Gastroesophageal sphincter (tissue), 4 donors: ENCODE results near the gene CSNK2A2. TPM values are rescaled to one million over a fixed set of nuclear protein-coding genes. Genes with fewer than 3 reads are reported as not detected.

Experiments used
- ATAC-seq: fragments of 150-250 bp; one replicate; pipeline ENCODE4 v1.9.1; 2016; ENCODE audit warnings: mild to moderate bottlenecking, moderate library complexity
- H3K27ac ChIP-seq, 4 donors: fragments of 200-600 bp; sonication (generic) in 3 of 4; 1 replicate in 3 of 4; 2 replicates in 1 of 4; pipeline ENCODE4 v1.5.1; 2016 to 2019
- H3K27me3 ChIP-seq: fragments of 200-600 bp; sonication (generic); one replicate; pipeline ENCODE4 v1.5.1; 2019
- H3K36me3 ChIP-seq, 2 donors: fragments of 200-600 bp; sonication (generic); one replicate each; pipeline ENCODE4 v1.5.1; 2019; ENCODE audit warnings: control low read depth in 1 of 2
- H3K4me1 ChIP-seq, 3 donors: fragments of 200-600 bp; sonication (generic); 1 replicate in 2 of 3; 2 replicates in 1 of 3; pipeline ENCODE4 v1.5.1; 2016 to 2019; ENCODE audit warnings: control low read depth in 2 of 3
- H3K4me3 ChIP-seq, 2 donors: fragments of 200-600 bp; sonication (generic); one replicate each; pipeline ENCODE4 v1.5.1; 2019; ENCODE audit warnings: mild to moderate bottlenecking in 1 of 2, moderate library complexity in 1 of 2
- H3K9me3 ChIP-seq, 3 donors: fragments of 200-600 bp; sonication (generic); one replicate each; pipeline ENCODE4 v1.5.1; 2017 to 2019; ENCODE audit warnings: control low read depth in 2 of 3
- EP300 ChIP-seq: sonication (generic); formaldehyde crosslinking; IDR thresholded peaks from one replicate; pipeline ENCODE4 v1.6.1; 2017; ENCODE audit warnings: antibody characterized with exemption, mild to moderate bottlenecking
- POLR2A ChIP-seq, 2 donors: fragments of 450-650 bp; IDR thresholded peaks; one replicate each; pipeline ENCODE4 v1.6.1; 2017; ENCODE audit warnings: antibody characterized with exemption in 2 of 2, mild to moderate bottlenecking in 2 of 2, moderate library complexity in 1 of 2
- POLR2AphosphoS5 ChIP-seq: sonication (generic); formaldehyde crosslinking; IDR thresholded peaks from one replicate; pipeline ENCODE4 v1.6.1; 2017; ENCODE audit warnings: antibody characterized with exemption
- WGBS, 2 donors: methylation state at CpG; one replicate each; pipeline ENCODE4 v1.1.5; 2018; ENCODE audit warnings: low coverage in 1 of 2; 5-methylcytosine and 5-hydroxymethylcytosine counted together
- total RNA-seq, 4 donors: library from RNA; depleted of rRNA; stranded (reverse); fragments of >200 nt; gene quantifications; one replicate each; pipeline ENCODE4 v1.1.0, GENCODE V29; 2016
- TF ChIP-seq, protein P1 (sequence below), 4 experiments: fragments of 200-600 bp in 2 of 4; fragments of 450-650 bp in 2 of 4; sonication (generic) in 1 of 4; IDR thresholded peaks; one replicate each; pipeline ENCODE4 v1.5.1; 2017 to 2019; ENCODE audit warnings: antibody characterized with exemption in 4 of 4, mild to moderate bottlenecking in 2 of 4, moderate library complexity in 2 of 4

CSNK2A2 gene
- total RNA-seq, 4 donors from 2014 or later, result 34.3 to 54.4 (median 39.0) TPM

DNA sequence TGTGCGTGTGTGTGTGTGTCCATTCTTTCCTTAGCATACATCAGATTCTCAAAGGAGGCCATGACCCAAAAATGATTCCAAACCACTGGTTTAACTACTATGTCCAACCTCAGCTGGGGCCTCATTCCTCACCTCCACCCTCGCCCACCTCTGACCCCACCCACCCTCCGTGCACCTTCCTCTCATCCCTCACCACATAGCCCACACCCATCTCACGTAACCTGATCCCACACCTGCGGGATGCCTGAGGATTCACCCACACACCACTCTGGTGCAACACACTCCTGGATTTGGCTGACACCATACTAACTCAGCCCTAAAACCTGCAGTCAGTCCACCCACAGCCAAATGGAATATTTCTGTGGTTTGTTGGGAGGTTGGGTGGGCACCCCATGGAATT lies 3.3 kb upstream of the CSNK2A2 start:
- H3K4me3 ChIP-seq, result no peak overlapping the region
- peaks cover 0 to 18% (median 9%) of the 10 kb centered on the region in 3 donors for H3K4me1 ChIP-seq
- TF ChIP-seq EP300, result no peak
- no peak for TF ChIP-seq POLR2AphosphoS5
- no peak for TF ChIP-seq POLR2A (IDR thresholded peaks at IDR 0.05)
- TF ChIP-seq, protein P1, sequence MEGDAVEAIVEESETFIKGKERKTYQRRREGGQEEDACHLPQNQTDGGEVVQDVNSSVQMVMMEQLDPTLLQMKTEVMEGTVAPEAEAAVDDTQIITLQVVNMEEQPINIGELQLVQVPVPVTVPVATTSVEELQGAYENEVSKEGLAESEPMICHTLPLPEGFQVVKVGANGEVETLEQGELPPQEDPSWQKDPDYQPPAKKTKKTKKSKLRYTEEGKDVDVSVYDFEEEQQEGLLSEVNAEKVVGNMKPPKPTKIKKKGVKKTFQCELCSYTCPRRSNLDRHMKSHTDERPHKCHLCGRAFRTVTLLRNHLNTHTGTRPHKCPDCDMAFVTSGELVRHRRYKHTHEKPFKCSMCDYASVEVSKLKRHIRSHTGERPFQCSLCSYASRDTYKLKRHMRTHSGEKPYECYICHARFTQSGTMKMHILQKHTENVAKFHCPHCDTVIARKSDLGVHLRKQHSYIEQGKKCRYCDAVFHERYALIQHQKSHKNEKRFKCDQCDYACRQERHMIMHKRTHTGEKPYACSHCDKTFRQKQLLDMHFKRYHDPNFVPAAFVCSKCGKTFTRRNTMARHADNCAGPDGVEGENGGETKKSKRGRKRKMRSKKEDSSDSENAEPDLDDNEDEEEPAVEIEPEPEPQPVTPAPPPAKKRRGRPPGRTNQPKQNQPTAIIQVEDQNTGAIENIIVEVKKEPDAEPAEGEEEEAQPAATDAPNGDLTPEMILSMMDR (IDR thresholded peaks at IDR 0.05), result no peak
- H3K36me3 ChIP-seq, result peaks cover 0 to 2% of the 10 kb centered on the region in 2 donors
- no peak for ATAC-seq
- WGBS, 2 donors, result 50 to 56% methylated on average over 5 of the region's 5 CpGs
- no peak overlapping the region for H3K27ac ChIP-seq
- no peaks in the 10 kb centered on the region for H3K9me3 ChIP-seq
- peaks cover 8% of the 10 kb centered on the region for H3K27me3 ChIP-seq

DNA sequence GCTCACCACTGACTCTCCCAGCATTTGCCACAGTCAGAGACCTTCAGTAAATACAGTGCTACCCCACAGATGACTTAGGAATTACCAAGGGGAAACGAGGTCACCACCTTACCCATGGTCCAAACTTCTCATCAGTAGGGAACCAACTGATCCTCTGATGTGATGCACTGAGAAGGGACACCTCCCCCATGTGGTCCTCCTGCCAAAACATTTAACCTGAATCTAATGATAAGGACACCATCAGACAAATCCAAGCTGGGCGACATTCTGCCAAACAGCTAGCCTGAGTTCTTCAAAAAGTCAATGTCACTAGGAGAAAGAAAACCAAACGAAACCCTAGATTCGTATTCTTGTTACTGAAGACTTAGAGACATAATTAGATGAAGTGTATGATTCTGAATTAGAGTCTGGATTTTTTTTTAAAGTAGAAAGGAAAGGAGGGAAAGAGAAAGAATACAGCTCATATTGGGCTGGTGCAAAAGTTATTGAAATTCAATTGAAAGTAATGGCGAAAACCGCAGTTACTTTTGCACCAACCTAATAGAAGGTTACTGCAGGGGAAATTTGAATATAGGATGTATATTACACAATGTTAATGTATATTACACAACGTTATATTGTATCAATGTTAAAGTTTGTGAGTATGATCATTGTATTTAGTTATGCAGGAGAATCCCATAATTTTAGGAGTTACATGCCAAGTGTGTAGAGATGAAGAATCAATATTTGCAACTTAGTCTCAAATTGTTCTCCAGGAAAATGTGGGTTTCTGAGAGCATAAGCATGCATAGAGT lies 2.3 kb upstream of the CSNK2A2 start:
- Histone ChIP-seq H3K27me3 (peaks cover 8% of the 10 kb centered on the region), H3K27ac (no peak overlapping the region), H3K4me3 (no peak overlapping the region), H3K36me3 (peaks cover 0 to 12% of the 10 kb centered on the region in 2 donors), H3K9me3 (no peaks in the 10 kb centered on the region), H3K4me1 (peaks cover 0 to 28% (median 13%) of the 10 kb centered on the region in 3 donors)
- 74 to 82% methylated on average over 6 of the region's 7 CpGs for WGBS, 2 donors
- ATAC-seq, result no peak
- TF ChIP-seq POLR2A (IDR thresholded peaks at IDR 0.05) (no peak), EP300 (no peak), POLR2AphosphoS5 (no peak)
- TF ChIP-seq, protein P1 (IDR thresholded peaks at IDR 0.05), result no peak

DNA sequence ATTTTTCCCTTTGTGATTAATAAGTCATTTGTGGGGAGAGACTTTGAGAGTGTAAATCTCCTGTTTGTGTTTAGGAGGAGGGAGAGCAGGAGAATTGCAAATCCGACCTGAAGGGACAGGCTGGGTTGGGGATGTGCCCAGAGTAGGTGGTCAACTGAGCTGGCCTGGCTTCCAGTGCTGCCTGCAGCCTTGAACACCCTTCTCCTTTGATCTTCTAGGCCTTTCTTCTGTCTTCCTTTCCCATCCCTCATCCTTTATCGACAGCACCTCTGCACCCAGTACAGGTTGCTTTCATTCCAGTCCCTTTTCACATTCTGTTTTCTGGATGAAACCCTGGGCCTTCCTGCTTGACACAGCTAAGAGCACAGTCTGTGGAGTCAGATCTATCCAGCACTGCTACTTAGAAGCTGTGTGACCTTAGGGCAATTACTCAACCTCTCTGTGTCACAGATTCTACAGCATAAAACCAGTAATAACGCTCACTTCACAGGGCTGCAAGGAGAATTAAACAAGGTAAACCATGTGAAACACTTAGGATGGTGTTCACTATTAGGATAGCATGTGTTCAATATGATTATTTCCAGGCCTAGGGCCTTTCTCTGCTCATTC lies 1.0 kb upstream of the CSNK2A2 start:
- Histone ChIP-seq H3K4me1 (peaks cover 0 to 41% (median 13%) of the 10 kb centered on the region in 3 donors), H3K9me3 (no peaks in the 10 kb centered on the region), H3K27me3 (peaks cover 8% of the 10 kb centered on the region), H3K4me3 (no peak overlapping the region), H3K36me3 (peaks cover 0 to 25% of the 10 kb centered on the region in 2 donors), H3K27ac (no peak overlapping the region)
- no peak for TF ChIP-seq POLR2AphosphoS5
- no peak for TF ChIP-seq EP300
- TF ChIP-seq POLR2A (IDR thresholded peaks at IDR 0.05), result no peak
- TF ChIP-seq, protein P1 (IDR thresholded peaks at IDR 0.05), result no peak
- WGBS, 2 donors, result 90 to 100% methylated on average over 2 to 3 of the region's 3 CpGs
- no peak for ATAC-seq

DNA sequence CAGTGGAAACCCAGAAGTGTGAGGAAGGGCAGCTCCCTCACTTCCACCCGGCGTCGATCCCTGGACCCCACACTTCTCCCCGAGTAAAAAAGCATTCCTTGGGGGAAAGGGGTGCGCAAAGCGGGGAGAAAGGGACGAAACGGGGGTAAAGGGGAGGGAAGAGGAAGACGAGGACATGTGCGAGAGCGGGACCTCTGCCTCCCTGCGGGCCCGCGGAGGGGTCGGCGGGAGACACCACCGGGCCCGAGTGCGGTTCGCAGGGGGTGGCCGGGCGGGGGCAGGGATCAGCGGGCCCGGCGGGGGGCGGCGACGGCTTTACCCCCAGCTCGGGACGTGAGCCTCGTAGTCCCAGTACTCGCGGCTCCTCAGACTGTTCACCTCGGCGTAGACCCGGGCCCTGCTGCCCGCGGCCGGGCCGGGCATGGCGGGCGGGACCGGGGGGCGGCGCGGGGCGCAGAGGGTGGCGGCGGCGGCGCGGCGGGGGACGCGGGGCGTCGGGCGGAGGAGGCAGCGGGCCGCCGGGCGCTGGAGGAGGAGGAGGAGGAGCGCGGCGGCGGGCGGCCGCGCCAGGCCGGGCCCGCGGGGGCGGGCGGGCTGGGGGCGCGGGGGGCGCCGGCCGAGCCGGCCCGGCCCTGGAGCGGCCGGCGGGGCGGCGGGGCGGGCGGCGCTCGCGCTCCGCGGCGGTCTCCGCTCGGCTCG lies 443 bp downstream of the CSNK2A2 start:
- H3K9me3 ChIP-seq, result no peaks in the 10 kb centered on the region
- no peak for TF ChIP-seq POLR2AphosphoS5
- no peak for TF ChIP-seq EP300
- TF ChIP-seq POLR2A (IDR thresholded peaks at IDR 0.05), result no peak
- TF ChIP-seq, protein P1 (IDR thresholded peaks at IDR 0.05), result no peak
- H3K36me3 ChIP-seq, result peaks cover 0 to 39% of the 10 kb centered on the region in 2 donors
- H3K27ac ChIP-seq, result peak overlapping the region in 3 of 4 donors; percentile 50 to 71 (median 71)
- WGBS, 2 donors, result 0% methylated on average over 4 of the region's 97 CpGs; no CpG with 5 or more reads in 1 of the 2 donors
- H3K27me3 ChIP-seq, result peaks cover 4% of the 10 kb centered on the region
- H3K4me3 ChIP-seq, result peak overlapping the region; percentile 85 to 91
- peaks cover 0 to 49% (median 13%) of the 10 kb centered on the region in 3 donors for H3K4me1 ChIP-seq
- ATAC-seq, result no peak
